Neutrophil (primary cell): ENCODE data around the gene MROH7.

Source experiments
- H3K27ac ChIP-seq: fragments of 200-600 bp; sonication (generic); 2 replicates; pipeline ENCODE4 v1.5.1; 2016; ENCODE audit warnings: mild to moderate bottlenecking, moderate library complexity
- H3K27me3 ChIP-seq: fragments of 200-600 bp; sonication (generic); 2 replicates; pipeline ENCODE4 v1.6.0; 2016; ENCODE audit warnings: mild to moderate bottlenecking
- H3K36me3 ChIP-seq: fragments of 200-600 bp; sonication (generic); 2 replicates; pipeline ENCODE4 v1.5.1; 2017
- H3K4me1 ChIP-seq, 2 experiments: fragments of 200-600 bp in 1 of 2; sonication (generic) in 1 of 2; 1 replicate in 1 of 2; 2 replicates in 1 of 2; pipeline versions ENCODE4 v1.5.1 to v1.6.1; 2013 to 2016; ENCODE audit warnings: low read depth in 1 of 2, low read length in 1 of 2, mild to moderate bottlenecking in 1 of 2, moderate library complexity in 1 of 2; ENCODE audit not compliant: control insufficient read depth in 1 of 2, insufficient read depth in 1 of 2
- H3K4me3 ChIP-seq, 2 experiments: fragments of 200-600 bp in 1 of 2; sonication (generic) in 1 of 2; 1 replicate in 1 of 2; 2 replicates in 1 of 2; pipeline ENCODE4 v1.5.1; 2013 to 2016; ENCODE audit warnings: low read depth in 1 of 2, low read length in 1 of 2, mild to moderate bottlenecking in 1 of 2, moderate library complexity in 1 of 2
- H3K9me3 ChIP-seq: fragments of 200-600 bp; sonication (generic); 2 replicates; pipeline ENCODE4 v1.5.1; 2016
- CTCF ChIP-seq: fragments of 200-600 bp; sonication (generic); IDR thresholded peaks from 2 replicates; pipeline ENCODE4 v1.5.1; 2016; ENCODE audit warnings: antibody characterized with exemption

MROH7 gene

GRCh38 chr1:54671985-54672608 lies 30.5 kb downstream of the MROH7 start:
- no peaks in the 10 kb centered on the region for H3K36me3 ChIP-seq
- H3K9me3 ChIP-seq = no peaks in the 10 kb centered on the region
- H3K4me3 ChIP-seq = no peak overlapping the region
- H3K4me1 ChIP-seq = no peaks in the 10 kb centered on the region
- H3K27ac ChIP-seq = no peak overlapping the region
- no peaks in the 10 kb centered on the region for H3K27me3 ChIP-seq
- no peak for TF ChIP-seq CTCF

DNA sequence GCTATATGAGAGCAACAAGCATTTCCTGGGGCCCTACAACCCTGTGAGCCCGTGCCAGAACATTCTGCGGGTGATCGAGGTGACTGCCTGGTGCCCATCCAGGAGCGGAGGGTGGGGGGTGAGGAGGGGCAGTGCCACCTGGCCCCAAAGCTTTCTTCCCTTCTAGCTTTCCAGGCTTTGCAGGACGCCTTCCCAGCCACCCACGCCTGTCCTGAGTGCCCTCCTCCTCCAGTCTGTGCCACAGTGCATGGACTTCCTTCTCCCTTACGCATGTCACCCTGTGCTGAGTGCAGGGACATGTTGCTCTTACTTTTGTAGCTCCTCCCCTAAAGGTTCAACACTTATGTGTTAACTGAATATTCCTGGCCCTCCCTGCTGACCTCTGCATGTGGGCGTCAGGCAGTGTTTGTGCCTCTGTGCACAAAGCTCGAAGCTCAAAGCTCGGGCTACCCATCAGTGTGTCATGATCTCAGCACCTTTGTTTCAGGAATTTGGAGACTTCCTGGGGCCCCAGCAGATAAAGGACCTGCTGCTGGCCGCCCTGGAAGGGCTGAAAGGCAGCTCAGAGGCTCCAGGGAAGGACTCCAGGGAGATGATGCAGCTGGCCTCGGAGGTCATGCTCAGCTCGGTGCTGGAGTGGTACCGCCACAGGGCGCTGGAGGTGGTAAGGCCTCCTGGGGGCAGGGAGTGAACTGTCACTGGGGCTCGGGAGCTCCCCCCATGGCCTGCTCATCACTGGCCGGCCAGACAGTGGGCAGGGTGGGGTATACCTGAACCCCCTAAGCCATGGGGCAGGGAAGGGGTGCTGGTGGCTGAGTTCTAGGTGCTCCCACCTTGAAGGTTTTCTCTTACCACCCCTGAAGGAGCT lies 37.4 kb downstream of the MROH7 start:
- TF ChIP-seq CTCF = no peak
- Histone ChIP-seq H3K9me3 (no peaks in the 10 kb centered on the region), H3K4me1 (no peaks in the 10 kb centered on the region), H3K4me3 (no peak overlapping the region), H3K27ac (no peak overlapping the region), H3K27me3 (no peaks in the 10 kb centered on the region), H3K36me3 (no peaks in the 10 kb centered on the region)

DNA sequence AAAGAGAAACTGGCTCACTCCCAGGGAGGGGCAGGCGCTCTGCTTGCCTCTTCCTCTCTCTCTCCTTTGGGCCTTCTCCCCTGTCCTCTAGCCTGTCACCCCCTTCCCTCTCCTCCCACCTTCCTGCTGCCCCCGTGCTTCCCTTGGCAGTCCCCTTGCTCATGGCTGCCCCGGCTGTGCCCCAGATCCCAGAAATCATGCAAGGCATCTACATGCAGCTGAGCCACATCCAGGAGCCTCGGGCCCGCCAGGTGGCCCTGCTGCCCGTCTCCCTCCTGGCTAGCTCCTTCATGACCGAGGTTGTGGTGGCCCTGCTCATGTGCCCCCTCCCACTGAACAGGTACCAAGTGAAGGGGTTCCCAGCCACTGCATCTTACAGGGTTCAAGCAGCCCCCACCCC lies 38.1 kb downstream of the MROH7 start:
- Histone ChIP-seq H3K9me3 (no peaks in the 10 kb centered on the region), H3K27ac (no peak overlapping the region), H3K27me3 (no peaks in the 10 kb centered on the region), H3K4me1 (no peaks in the 10 kb centered on the region), H3K36me3 (no peaks in the 10 kb centered on the region), H3K4me3 (no peak overlapping the region)
- TF ChIP-seq CTCF = no peak

- no peak overlapping the region for H3K27ac ChIP-seq
- no peaks in the 10 kb centered on the region for H3K4me1 ChIP-seq
- TF ChIP-seq CTCF = no peak
- H3K27me3 ChIP-seq = no peaks in the 10 kb centered on the region
- H3K36me3 ChIP-seq = no peaks in the 10 kb centered on the region
- H3K9me3 ChIP-seq = no peaks in the 10 kb centered on the region
- no peak overlapping the region for H3K4me3 ChIP-seq
Observed at GRCh38 chr1:54680387-54680786, 38.8 kb downstream of the MROH7 start.

- no peaks in the 10 kb centered on the region for H3K4me1 ChIP-seq
Observed at GRCh38 chr1:54681358-54681757, 39.8 kb downstream of the MROH7 start.

More at GRCh38 chr1:54681358-54681757, 39.8 kb downstream of the MROH7 start:
- no peak for TF ChIP-seq CTCF
- Histone ChIP-seq H3K36me3 (no peaks in the 10 kb centered on the region), H3K4me3 (no peak overlapping the region), H3K27me3 (no peaks in the 10 kb centered on the region), H3K27ac (no peak overlapping the region), H3K9me3 (no peaks in the 10 kb centered on the region)
